Transverse colon (tissue), 3 donors: ENCODE results near the gene TRPV3.

ENCODE experiments used
- CTCF ChIP-seq, 5 experiments: fragments of 200-600 bp in 3 of 5; fragments of 450-650 bp in 2 of 5; sonication (generic) in 3 of 5; IDR thresholded peaks; 1 replicate in 2 of 5; 2 replicates in 3 of 5; pipeline ENCODE4 v1.5.1; 2016 to 2017; ENCODE audit warnings: antibody characterized with exemption in 5 of 5, inconsistent platforms in 3 of 5, mild to moderate bottlenecking in 2 of 5, moderate library complexity in 1 of 5
- EP300 ChIP-seq: sonication (generic); formaldehyde crosslinking; IDR thresholded peaks from one replicate; pipeline ENCODE4 v1.6.1; 2017; ENCODE audit warnings: antibody characterized with exemption, low read depth
- POLR2A ChIP-seq: fragments of 450-650 bp; IDR thresholded peaks from one replicate; pipeline ENCODE4 v1.6.1; 2016; ENCODE audit warnings: antibody characterized with exemption, mild to moderate bottlenecking, moderate library complexity

- TF ChIP-seq CTCF (IDR thresholded peaks at IDR 0.05): no peak
- TF ChIP-seq EP300: no peak
- no peak for TF ChIP-seq POLR2A
Observed at GRCh38 chr17:3552916-3553315, 4.7 kb downstream of the TRPV3 start.
